ENCODE data around the gene PRR36.

GRCh38 chr19:7850945-7851622 lies 23.1 kb downstream of the PRR36 start:
- no peak for TF ChIP-seq CTCF (conservative IDR thresholded peaks at IDR 0.05; ENCODE audit: low read depth, low read length)
- TF ChIP-seq EZH2 (IDR thresholded peaks at IDR 0.05; ENCODE audit: borderline replicate concordance, low read depth, low read length, poor library complexity, severe bottlenecking): no peak

Data from A673 (cell line).